Hematopoietic multipotent progenitor cell treated with erythropoietin and hydrocortisone succinate and interleukin-3 and kit ligand, for 15 days (in vitro differentiated cells): ENCODE measurements around the gene RASL10B.

Experiments
- DNase-seq: peaks from one replicate; pipeline ENCODE4 v3.0.0-alpha.2; 2015; ENCODE audit warnings: low spot score

The RASL10B gene

DNA sequence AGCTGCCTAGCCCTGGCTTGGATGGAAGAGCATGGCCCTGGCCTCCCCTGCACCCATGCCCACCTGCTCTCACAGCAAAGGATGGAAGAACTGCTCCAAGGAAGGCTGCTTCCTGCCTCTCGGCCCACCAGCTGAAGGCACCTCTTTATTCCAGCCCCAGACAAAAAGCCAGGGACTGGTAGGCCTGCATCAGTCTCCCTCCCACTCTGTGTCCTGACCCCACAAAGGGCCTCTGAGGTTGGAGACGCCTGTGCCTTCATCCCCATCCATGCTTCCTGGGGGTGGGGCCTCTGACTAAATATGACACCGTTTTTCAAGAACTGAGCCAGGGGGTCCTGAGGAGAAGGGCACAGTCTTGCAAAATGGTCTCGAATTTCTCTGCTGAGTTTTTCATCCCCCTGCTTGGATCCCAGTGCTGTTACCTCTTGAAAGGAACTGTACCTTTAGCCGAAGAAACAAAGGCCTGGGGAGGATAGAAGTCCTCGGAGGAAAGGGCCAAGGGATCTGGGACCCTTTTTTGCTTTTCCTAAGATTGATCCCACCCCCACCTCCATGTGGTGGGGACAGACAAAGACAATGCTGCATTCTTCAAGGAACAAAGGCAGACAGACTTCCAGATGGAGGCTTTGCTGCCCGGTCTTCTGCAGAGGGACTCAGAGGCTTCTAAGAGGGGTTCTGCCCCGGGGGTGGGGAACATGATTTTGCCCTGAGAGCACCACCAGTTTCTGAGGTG lies 34.5 kb downstream of the RASL10B start:
- DNase-seq = no peak

DNA sequence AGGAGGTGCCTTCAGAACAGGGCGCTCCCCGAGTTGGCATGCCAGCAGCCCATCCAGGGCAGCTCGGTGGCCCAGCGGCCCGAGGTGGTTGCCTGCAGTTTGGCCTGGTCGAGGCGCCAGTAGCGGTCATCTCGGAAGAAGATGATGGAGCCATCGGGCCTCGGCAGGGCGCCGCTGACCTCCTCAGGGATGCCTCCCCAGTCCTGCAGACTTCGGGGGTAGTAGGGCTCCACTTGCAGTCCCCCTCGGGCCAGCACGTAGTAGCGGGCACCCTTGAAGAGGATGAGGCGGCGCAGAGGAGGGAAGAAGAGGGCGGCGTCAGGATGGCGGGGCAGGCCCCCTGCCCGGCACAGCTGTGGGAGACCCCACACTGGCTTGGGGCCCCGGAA lies 35.0 kb downstream of the RASL10B start:
- DNase-seq = no peak

DNA sequence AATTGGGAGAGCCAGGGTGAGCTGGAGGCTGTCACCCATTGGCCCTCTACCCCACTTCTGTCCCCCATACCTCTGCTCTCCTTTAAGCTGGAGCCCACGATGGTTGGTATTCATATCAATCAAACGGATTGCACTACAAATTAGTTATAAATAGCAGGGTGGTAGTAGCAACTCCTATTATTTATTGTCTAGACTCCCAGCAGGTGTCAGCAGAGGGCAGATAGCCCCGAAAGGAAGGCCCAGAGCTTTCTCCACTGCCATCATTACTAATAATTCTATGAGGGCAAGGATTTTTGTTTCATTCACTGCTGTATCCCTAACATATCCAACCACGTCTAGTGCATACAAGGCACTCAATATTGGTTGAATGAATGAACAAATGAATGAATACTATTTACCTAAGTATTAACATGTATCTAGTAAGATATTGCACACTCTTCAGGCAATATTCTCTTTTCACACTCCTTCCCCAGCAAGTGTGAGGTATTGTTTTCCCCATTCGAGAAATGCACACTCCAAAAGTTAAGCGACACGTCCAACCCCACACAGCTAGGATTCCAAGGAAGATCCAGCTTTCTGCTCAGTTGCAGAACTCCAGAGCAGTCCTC lies 35.6 kb downstream of the RASL10B start:
- peak; percentile 12 for DNase-seq

DNA sequence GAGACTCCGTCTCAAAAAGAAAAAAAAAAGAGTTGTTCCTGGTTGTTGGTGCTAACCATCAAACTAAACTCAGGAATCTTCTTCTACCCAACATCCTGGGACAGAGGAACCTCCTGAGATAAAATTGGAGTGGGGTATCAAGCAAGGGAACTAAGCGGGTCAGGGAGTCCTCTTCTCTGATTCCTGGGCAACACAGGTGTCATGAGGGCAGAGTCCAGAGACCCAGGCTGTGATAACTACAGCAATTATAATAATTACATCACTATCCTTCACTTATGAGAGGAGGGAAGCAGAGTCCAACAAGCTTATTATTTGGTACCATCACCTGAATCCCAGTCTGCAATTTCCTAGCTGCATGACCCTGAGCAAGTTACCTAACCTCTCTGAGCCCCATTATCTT lies 37.4 kb downstream of the RASL10B start:
- no peak for DNase-seq

DNA sequence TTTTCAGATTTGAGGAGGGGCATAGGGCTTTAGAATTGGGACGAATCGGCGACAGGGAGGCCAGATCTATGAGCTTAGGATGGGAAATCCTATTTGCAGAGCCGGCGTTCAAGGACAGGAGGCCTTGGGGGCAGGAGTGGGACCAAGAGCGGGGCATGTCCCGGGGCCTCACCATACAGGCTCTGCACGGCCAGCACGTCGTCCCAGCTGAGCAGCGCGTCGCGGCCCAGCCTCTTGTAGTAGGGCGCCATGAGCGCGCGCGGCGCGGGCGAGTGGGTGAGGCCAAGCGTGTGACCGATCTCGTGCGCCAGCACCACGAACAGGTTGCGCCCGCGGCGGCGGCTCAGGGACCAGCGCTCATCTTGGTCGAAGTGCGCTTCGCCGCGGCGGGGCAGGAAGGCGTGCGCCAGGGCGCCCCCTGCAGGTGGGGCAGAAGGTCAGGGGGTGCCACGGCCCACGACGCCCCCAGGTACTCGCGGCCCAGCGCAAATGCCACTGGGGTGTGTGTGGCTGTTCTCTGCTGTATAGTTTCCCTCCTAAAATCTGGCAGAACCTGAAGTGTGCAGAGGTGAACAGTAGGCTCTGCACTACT lies 38.6 kb downstream of the RASL10B start:
- DNase-seq = no peak

DNA sequence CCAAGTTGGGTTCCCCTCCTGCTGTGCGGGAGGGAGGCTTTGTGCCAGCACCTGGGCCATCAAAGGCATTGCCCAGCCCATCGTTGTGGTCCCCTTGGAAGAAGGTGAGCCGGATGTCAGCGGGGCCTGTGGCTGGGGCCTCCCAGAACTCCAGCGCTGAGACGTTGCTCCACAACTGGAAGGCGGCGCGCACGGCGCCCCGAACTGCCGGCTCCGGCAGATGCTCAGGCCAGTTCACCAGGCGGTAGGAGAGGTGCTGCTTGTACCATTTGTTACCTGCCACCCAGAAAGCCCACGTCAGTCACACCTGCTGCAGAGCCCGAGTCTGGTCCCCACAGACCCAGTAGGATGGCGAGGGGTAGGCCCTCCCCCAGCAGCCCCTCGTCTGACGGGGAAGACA lies 41.7 kb downstream of the RASL10B start:
- DNase-seq = no peak

DNA sequence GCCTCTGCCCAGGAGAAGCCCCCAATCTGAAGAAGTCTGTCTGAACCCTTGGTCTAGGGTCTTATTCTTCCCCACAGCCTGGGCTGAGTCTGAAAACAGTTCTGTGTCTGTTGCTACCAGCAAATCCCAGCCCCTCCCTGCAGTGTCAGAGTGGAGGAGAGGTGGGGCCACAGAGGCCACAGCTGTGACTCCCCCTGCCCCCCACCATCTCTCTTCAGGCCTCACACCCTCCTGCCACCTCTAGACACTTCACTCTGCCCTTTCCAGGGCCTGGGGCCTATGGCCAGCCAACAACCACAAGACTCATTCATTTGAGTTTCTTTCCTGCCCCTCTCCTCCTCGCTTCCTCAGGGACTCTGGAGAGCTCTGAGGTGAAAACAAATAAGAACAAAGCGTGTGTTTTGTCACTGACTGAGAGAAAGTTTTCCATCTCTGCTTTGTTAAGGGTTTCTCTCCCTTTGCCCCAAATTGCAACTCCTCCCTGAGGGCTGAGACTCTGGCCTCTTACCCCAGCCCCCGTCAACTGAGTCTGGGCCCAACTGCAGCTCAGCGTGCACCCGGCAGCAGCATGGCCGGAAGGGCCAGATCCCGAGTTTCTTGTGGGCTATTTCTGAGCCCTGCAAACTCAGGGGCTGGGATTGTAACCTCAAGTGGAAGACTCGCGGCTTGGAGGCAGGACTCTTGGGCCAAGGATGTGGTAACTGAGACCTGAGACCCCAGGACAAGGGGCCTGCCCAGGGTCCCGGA lies 42.4 kb downstream of the RASL10B start:
- DNase-seq = no peak

DNA sequence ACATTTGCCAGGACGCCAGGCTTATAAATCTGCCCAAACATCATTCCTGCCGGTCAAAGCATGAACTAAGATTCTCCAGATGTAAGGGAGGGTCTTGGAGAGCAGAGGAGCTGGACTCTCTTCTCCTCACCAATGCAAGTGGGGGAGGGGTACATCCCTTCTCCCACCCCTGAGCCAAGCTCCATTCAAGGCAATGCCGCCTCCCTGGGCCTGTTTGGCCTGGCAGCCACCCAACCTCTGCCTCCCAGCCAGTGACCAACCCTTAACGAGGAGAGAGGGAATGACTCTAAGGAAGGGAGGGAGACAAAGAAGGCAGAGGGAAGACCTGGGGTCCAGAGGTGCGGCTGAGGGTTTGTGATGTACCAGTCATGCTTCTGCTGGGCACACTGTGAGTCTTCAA lies 43.1 kb downstream of the RASL10B start:
- DNase-seq = no peak

DNA sequence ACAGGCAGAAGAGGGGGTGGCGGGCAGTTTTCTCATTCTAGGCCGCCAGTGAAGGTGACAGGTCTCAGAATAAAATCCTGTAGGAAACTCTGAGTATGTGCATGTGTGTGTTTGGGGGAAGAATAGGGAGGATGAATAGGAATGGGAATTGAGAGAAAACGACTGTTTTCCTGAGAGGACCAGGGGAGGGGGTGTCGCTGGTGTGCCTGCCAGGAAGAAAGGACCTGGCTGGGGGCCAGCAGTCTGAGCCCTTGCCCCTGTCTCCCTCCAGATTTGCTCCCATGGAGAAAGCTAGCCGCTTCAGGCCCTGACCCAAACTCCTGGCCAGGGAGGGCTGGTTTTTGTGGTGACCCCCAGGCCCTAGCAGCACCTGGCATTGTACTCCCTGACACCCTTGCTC lies 43.6 kb downstream of the RASL10B start:
- no peak for DNase-seq

DNA sequence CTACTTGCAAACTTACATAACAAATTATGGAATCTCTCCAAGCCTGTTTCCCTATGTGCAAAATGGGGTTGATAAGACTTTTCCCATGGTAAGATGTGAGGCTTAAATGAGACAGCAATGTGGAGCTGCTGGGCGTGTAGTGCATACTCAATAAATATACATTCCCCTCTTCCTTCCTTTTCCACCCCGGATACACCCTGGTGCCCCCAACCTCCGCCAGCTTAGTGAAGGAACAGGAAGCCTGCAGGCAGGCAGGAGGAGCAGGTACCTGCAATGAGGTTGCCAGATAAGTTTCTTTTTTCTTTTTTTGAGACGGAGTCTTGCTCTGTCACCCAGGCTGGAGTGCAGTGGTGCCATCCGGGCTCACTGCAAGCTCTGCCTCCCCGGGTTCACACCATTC lies 44.1 kb downstream of the RASL10B start:
- no peak for DNase-seq

DNA sequence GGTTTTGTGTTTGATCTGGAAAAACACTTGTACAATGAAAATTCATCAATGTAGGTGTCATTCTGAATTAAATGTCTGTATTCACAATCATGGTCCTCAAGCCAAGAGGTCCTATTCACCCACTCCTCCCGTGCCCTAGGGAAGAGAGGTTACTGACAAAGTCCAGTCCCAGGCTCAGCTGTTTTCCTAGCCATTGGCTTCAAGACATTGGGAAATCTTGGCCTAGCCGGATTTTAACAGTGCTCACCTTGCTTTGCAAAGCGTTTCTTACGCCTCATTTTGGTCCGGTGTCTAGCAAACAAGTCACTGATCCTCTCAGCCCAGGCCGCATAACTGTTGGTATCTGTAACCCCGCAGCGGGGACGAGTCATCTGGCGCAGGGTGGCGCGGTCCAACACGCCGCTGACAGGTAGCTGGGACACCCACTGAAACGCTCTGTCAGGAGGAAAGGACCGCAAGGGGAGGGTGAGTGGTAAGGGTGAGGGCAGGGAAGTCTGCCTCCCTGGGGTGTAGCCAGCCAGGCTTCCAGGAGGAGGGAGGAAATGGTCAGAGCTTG lies 47.3 kb downstream of the RASL10B start:
- no peak for DNase-seq

DNA sequence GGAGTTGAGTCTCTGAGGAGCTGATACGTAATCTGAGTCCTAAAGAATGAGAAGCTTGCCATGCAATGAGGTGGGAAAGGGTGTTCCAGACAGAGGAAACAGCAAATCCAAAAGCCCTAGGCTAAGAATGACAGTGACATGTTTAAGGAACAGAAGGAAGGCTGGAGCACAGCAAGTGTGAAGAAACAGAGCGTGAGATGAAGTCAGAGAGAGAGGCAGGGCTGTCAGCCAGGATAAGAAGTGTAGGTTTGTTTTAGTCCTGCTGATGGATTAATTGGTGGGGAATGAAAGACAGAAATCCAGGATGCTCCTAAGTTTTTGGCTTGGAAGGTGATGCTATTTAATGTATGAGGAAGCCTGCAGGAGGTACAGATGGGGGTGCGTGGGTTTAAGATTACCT lies 49.5 kb downstream of the RASL10B start:
- DNase-seq = no peak

DNA sequence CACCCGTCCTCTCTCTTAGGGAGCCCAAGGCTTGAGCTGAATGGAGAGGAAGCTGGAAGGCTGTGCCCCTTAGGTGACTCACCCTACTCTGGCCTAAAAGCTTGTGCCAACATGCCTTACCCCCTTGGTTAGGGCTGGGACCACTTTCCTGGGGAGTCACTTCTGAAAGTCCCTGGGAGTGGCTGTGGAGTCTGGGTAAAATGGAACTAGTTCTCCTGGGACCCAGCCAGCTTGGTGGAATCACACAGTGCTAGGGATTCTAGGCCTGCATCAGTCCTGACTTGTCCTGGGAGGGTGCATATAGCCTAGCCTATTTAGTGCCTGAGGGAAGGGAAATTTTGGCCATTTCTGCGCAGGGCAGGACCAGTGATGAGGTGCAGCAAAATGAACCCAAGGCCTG lies 53.5 kb downstream of the RASL10B start:
- no peak for DNase-seq

DNA sequence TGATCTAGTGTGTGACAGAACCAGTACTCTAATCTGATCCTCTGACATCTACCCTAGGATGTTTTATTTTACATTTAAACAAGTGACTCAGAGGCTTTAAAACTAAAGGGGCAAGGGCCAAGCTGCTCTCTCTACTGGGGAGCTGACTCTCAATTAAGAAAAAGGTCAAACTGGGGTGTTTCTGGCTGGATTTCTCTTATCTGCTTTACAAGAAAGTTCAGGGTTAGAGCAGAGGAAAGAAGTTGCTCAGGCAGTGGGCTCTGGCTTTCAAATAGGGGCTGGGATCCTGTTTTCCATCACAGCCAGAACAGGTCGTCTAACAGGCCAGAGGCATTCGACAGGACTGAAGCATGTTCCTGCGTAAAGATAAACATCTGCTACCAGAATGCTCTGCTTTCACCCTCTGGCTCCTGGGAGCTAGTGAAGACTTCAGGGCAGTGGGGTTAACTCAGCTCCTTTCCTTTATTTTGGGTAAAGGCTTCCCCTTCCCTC lies 55.5 kb downstream of the RASL10B start:
- no peak for DNase-seq

DNA sequence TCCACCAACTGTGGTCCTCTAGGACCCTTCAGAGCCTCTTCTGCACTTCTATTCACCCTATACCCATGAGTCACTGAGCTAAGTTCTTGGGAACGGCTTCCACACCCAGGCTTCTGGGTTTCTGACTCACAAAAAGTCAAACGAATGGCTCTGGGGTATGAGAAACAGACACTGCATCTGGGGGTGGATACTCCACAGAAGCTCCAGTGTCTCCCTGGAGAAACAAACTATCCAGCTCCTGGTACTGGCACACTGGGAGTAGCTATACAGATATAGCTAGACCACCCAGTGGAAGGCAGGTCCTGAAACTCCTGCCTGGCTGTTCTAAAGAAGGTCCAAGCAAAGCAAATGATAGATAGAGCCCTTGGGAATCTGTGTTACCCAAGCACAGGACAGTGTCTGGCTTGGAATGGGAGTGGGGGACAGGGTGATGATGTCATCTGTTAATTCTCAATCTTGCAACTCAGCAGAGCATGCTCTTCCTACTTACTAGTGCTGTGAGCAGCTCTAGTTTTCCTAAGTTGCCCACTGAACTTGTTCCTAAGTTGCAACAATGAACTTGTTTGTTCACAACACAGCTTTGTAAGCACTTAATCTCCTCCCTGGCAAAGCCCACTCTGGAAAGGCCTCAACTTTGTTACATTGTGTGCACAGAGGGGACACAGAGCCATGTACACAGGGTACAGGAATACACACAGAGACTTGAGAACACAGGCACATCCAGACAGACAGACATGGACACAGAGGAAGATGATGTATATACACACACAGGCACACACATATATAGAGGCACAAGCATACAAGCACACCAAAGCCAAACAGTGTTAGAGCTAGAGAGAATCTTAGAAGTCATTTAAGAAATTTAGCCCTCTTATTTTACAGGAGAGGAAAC lies 57.3 kb downstream of the RASL10B start:
- DNase-seq = no peak

DNA sequence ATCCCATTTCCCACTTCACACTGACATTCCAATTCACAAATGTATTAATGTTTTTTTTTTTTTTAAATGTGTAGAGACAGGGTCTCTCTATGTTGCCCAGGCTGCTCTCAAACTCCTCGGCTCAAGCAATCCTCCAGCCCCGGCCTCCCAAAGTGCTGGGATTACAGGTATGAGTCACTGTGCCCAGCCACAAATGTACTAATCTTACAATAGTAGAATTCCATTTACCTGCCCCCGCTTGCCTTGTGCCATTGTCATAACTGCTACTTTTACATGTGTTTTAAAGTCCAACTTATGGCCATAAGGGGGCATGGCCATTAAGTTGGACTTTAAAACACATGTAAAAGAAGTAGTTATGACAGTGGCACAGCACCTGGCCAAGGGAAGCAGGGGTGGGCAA lies 59.4 kb downstream of the RASL10B start:
- no peak for DNase-seq

DNA sequence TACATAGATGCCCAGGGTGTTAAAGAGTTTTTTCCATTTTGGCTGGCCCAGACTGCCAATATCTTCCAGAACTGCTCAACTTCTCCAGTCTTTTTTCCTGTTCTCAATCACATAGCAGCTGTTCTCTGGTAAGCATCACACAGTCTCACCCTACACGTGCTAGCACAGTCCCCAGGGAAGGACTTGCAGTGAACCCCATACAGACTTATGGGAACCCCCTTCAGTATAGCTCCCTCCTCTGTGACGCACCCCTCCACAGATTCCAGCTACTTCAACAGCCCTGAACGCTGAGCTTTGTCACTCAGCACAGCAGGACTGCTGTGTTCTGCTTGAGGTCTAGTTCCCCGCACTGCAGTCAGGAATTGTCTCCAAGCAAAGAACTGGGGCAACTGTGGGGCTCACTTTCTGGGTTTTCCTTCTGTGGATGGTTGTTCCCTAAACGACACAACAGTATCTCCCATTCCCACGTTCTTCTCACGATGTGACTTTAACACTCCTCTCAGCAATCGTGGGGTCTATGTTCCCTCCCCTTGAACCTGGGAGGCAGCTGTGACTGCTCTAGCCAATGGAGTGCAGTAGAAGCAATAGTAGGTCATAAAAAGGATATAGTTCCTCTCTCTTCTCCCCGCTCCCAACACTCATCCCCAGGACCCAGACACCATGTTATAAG lies 60.4 kb downstream of the RASL10B start:
- no peak for DNase-seq
